ENCODE measurements around the gene OCA2.

Gene OCA2

DNA sequence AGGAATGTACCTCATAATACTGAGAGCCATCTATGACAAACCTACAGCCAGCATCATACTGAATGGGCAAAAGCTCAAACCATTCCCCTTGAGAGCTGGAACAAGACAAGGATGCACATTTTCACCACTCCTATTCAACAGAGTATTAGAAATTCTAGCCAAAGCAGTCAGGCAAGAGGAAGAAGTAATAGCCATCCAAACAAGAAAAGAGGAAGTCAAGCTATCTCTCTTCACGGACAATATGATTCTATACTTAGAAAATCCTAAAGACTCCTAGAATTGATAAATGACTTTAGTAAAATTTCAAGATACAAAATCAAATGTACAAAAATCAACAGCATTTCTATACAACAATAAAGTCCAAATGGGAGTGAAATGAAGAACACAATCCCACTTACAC is 30.2 kb downstream of the OCA2 start:
- DNase-seq: no peak

DNA sequence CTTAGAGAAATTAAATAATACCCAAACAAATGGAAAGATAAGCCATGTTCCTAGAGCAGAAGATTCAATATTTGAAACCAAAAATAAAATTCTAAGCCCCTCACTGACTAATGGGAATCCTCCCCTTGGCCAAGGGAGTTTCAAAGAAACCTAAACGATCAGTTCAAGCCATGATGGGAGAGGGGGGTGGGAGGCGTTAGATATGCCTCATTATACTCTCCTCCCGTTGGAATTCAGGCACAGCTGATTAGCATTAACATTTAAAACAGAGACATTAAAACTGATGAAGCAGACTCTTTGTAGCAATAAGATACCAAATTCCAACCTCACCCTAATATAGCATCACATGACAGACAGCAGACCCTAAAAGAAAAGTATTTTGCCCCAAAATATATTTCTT is 32.9 kb downstream of the OCA2 start:
- DNase-seq: no peak

DNA sequence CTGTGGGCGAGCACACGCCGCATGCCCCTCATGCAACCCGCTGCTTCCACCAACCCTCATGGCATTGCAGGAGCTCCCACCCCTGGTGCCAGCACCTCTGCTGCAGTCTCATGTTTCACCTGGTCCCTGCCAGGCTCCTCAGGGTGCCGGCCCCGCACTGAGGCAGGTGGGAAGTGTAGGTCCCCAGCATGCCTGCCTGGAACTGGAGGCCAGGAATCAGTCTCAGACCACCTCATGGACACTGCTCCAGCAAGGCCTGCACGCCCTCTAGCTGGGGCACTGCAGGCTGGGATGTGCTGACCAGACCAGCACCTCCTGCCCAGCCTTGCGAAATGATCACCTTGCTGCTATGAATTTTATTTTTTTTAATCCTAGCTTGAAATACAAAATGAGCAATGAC is 39.1 kb downstream of the OCA2 start:
- DNase-seq: no peak

DNA sequence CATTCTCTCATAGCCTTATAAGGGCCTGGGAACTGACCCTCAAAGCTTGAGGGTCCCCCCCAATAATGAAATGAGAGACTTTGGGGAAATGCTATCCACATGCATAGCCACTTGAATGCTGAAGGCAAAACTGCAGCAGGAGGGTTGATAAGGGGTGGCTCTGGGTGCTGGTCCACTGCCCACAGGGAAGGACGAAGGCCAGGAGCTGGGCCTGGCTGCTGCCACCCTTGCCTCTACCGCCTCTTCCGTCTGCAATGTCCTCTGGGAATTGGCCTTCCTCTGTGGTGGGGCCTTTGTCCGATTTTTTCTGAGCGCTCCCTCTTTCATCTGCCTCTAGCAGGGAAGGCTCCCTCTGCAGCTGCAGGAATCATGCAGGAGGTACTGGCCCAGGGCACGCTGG is 41.0 kb downstream of the OCA2 start:
- DNase-seq: no peak

DNA sequence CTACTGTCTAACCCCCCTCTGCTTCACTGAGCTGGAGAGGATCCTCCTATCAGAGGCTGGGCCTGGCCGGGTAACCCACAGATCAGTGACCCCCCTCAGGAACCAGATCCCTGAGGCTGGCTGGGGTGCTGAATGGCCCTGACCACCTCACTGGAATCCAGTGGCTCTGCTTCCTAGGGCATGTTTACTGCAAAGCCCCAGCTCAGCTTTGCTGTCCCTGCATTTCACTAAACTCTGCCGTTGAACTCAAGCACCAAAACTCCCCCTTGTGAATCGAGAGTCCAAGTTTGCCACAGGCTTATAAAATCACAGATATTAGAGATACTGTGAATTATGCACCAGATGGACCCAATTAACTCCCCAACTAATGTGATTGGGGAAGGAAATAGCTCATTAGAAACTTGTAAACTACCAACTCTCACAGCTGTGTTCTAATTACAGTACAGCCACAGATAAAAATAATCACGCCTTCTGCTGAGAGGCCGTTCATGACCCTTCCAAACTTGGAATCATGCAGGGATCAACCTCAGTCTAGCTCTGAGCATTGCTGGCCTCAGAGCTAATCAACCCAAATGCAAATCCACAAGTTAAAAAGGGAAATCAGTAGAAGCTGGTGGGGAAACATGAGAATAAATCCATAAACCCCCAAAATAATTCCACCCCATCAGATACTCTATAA is 47.0 kb downstream of the OCA2 start:
- DNase-seq: no peak

DNA sequence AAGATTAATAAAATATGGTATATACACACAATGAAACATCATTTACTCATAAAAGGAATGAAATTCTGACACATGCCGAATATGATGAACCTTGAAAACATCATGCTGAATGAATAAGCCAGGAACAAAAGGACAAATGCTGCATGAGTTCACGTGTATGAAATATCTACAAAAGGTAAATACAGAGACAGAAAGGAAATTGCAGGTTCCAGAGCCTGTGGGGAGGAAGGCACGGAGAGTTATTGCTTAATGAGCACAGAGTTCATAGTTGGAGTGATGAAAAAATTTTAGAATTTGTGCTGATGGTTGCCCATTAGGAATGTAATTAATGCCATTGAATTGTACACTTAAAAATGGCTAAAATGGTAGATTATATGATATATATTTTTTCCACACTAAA is 49.5 kb downstream of the OCA2 start:
- no peak for DNase-seq

DNA sequence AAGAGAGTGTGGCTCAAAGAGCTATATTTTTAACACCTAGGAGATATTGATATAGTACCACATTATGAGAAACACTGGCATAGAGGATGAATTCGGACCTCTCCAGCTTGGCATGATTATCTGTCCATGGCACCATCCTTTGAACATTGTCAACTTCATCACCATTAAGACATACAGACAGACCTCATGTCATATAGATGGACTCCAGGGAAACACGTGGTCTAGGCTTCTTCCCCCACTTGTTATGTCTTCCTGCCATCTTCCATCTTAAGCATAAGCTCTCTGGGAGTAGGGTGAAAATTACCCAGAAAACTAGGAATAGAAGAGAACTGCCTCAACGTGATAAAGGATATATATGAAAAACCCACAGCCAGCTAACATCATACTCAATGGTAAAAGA is 51.8 kb downstream of the OCA2 start:
- DNase-seq: no peak

DNA sequence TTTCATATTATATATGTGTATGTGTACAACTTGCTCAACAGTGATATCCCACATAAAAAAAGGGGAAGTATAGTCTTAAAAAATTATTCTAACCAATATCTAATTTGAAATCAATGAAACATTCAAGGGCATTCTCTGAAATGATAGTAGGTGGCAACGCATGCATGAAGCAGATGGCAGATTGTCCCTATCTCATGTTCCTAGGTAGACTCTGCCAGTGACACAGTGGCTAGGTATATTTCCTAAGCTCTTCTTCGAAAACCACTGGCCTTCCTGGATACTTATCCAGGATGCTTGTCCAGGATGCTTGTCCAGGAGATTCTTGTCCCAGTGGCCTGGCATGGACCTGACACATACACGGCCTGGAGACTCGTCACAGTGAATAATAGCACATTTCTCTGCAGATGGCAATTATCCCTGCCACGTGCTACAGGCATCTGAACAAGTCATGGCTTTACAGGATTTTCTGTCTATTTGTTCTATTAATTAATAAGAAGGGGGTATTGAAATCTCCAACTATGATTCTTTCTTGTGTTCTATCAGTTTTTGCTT is 54.9 kb downstream of the OCA2 start:
- DNase-seq: no peak

DNA sequence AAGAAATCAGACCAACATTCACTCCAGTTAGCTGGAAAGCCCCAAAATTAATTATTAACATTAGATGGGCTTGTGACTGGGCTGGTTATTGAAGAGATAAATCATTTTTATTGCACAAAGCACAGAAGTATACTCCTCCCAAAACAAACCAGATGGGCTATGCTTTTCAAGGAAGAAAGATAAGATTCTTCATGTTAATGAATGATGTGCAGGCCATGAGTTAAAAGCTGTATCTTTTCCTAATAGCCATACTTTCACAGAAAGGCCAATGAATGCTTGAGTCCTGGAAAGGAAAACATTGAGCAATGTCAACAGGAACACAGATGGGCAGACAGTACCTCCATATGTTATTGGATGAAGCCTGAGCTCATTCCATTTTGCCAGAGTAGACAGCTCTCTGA is 55.4 kb downstream of the OCA2 start:
- DNase-seq: no peak

DNA sequence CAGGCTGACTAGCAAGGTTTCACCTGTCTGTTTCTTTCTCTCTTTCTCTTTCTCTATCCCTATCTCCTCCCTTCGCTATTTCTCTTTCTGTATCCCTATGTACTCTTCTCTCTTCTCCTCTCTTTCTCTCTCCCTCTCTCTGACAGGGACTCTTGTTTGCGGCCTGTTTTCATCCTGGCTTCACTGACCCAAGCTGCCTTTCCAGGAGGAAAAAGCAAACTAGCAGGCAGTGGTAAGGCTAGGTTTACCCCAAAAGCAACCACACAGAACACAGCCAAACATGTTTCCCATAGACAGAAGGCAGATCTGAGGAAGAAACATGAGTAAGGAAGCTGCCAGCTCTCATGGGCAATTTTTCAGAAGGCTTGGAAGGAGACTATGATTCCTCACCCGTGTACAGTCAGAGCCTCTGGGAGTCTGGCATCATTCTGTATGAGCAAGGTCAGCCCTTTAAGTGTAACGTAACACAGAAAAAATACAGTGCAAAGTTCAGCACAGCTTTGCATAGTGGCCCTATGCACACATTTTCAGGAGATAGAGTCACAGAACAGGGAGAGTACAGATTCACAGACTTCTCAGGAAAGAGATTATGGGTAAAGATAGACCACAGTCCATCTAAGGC is 61.0 kb downstream of the OCA2 start:
- DNase-seq: no peak

DNA sequence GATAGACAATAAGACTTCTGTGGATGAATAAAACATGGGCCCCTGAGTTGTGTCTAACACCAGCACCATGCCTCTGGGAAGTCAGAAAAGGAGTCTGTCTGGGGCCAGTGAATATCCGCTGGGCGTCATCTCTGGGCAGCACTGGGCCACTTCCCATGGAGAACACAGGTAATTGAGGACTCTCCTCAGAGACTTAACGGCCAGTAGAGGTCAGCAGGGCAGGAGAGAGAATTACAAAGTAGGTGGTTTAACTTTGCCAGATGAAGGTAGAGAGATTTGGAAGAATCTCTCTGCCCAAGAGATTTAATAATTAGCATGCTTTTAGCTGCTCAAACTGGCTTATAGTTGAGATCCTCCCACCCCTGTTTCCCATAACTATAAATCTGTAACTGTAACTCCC is 65.7 kb downstream of the OCA2 start:
- DNase-seq: no peak

DNA sequence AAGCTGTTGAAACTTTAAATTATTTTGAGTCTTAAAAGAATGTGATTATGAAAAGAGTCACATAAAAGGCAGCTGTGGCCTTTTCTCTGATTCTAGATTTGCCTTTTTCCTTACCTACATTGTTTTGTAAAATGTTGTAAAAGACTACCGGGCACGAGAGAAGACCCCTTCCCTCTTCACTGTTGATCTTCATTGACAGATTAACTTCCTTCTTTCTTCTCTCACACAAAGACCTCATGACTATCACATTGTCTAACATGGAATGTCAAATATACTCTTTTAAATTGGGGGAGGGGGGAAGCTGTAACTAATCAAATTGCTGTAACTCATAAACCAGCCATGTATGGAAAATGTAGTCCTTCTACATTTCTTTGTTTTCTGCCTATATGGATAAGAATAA is 68.3 kb downstream of the OCA2 start:
- DNase-seq: no peak

DNA sequence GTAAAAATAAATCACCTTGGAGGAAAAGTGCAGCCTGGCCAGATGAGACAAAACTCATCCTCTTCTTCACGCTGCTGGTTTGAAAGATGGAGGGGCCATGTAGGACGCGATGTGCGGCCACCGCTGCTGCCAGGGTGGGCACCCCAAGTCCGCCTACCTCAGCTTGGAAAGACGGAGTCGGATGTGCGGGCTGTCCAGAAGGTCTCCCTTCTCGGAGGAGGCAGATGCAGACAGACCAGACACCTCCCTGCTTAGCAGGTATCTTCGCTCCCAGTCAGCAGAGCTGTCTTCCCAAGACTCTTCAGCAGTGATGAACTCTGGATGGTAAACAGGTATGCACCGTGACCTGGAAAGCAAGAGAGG is 71.4 kb downstream of the OCA2 start:
- DNase-seq: no peak

DNA sequence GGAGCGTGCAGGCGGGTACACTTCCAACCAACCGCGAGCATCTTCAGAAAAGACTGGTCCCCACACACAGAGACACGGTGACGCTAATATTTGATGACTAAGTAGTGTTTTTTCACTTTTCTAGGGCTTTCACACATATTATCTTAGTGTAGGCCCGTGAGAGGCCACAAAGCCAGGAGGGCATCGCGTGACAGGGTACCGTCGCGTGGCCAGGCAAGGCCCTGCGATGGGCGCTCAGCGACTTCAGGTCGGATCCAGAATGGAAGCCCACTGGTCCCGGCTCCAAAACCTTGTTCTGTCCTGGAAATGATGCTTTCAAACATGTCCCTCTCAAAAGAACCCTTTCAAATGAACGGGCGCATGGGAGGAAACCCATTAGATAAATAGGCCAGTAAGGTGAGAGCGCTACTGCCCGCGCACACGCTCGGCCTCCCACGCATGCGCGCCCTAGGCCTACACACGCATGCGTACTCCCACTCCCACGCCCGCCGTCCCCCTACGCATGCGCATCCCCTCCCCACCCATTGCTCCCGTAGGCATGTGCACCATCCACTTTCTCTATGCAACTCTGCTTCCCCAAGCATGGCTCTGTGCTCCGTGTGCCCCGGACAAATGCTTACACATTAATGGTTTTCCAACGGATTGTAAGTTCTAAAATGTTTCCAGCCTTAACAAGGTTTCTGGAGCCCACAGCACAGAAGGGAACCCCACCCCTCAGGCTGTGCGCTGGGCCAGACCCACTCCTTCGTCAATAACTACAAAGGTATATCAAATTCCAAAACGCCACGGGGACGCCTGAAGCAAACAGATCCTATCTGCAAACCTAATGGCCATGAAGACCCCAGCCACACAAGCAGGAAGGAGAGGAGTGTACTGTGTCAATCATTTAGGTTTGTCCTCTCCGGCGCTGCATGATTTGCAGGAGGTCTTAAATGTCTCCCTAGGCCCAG is 72.1 kb downstream of the OCA2 start:
- DNase-seq: no peak

DNA sequence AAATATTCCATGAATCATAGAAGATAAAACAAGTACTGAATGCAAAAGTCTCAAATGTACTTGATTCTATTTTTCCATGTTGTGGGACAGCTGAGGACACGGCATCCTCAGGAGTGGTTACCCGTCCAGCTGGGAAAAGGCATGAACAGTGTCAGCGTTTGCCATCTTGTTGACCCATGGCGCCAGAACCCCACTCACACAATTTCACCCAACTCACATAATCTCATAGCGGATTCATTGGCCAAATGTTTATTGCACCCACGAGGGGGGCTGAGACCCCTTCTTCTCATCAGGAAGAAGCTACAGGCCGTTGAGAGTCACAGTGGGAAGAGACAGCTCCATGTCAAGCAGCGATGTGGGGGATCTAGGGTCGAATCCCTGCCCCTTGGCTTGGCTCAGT is 72.9 kb downstream of the OCA2 start:
- no peak for DNase-seq

DNA sequence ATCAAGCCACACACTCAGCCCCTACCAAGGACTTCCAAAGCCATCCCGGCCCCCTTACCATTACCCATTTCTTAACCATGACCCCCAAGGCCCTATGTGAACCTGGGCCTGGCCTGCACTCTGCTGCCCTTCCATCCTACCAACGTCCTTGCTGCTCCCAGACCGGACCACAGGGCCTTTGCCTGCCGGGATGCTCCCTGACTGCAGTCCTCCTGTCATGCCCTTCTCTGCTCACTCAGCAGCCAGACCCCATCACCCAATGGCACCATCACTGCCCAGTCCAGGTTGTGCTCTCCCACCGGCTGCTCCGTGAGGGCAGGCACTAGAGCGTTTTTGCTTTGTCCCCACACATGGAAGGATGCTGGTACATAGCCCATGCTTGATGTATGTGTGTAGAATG is 73.7 kb downstream of the OCA2 start:
- DNase-seq: no peak

DNA sequence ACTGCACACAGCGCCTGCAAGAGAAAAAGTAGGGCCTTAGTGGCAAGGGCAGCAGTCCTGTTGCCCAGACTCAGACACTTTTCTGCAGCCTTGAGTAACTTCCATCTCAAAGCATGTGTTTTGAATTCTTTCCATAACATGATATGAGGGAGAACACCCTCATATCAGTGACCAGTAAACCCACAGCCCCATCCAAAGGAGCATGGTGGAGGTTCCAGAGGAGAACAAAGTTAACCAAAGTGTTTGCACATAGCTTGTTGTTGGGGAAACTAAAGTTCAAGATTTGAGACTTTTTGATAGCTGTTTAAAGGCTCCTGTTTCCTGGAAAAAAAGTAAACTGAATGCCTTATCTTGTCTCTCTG is 74.2 kb downstream of the OCA2 start:
- DNase-seq: no peak

DNA sequence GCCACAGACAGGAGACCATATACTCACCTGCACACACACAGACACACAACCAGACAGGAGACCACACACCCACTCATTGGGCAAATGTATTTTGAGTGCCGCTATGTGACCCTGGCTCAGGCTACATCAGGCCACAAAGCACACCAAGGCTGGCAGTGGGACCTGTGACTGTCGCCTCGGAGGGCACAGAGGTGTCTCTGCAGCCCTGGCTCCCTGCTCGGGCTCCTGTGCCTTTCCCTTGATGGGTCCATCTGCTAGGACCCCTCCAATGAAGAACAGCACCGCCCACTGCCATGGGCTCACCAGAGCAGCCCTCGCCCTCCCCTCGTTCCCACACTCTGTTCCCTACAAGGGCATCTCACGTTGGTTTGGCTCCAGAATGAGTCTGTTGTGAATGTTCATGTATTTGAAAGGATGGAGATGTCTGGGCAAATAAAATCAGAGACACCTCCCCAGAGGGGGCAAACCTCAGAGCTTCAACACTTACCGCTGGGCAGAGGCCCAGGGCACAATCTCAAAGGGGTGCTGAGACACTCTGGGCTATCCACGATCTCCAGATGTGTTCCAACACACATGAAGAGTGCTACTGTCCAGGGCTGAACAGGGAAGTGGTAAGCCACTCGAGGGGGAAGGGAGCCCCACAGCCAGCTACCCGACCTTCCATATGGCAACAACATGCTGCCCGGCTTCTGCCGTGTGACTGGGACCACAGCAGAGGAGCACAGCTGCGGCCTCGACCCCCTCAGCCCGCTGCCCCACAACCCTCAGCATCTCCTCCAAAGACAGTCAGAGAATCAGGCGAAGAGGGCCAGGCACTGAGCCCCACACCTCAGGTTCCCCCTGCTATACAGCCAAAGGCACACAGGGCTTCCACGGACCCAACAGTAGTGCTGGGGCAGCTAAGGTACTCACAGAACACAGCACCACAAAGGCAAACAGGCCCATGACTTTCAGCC is 74.9 kb downstream of the OCA2 start:
- no peak for DNase-seq

DNA sequence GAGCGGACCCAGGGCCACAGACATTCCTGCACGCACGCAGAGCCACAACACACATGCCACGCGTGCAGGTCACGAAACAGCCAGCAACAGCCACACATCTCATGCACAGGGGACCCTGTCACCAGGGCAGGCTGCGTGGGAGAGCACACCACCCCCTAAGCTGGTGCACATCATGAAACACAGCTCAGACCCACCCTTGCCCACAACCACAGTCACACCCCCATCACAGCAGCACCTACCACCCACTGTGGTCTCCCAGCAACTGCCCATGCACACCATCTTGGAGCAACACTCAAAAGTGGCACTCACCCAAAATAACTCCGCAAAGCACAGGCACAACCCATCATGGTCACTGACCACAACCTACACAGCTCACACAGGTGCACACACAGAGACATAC is 75.7 kb downstream of the OCA2 start:
- no peak for DNase-seq

DNA sequence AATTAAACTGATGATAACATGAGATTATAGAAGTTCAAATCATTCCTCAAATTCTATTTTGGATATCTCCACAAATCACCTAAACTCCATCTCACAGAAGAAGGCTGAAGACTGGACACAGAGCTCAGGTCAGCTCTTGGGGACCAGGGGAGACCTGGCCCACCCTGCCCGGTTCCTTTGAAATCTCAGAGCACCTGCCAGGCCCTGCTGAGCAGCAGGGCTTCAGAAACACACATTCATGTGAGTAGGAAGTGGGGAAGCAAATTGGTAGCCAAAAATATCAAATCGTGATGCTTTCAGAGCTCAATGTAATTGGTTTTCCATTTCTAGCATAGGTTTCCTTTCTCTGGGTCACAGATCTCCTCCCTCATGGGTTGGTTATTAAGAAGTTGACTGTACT is 76.2 kb downstream of the OCA2 start:
- no peak for DNase-seq

DNA sequence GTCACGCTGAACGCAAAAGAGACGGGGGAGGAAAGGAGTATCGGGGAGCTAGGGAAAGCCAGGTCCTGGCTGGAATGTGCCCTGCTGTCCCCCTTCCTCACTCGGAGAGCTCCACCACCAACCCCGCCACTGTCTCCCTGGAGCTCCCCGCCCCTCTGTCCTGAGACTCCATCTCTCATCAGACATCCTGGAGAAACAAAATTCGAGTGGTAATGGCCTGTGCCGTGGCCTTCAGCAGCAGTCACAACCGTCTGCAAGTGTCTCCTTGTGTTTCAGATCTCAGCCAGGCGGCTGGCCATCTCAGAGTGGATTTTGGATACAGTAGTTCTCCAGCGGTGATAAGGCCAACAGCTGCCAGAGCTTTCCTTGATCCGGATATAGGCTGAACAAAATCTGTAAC is 76.9 kb downstream of the OCA2 start:
- DNase-seq: no peak

DNA sequence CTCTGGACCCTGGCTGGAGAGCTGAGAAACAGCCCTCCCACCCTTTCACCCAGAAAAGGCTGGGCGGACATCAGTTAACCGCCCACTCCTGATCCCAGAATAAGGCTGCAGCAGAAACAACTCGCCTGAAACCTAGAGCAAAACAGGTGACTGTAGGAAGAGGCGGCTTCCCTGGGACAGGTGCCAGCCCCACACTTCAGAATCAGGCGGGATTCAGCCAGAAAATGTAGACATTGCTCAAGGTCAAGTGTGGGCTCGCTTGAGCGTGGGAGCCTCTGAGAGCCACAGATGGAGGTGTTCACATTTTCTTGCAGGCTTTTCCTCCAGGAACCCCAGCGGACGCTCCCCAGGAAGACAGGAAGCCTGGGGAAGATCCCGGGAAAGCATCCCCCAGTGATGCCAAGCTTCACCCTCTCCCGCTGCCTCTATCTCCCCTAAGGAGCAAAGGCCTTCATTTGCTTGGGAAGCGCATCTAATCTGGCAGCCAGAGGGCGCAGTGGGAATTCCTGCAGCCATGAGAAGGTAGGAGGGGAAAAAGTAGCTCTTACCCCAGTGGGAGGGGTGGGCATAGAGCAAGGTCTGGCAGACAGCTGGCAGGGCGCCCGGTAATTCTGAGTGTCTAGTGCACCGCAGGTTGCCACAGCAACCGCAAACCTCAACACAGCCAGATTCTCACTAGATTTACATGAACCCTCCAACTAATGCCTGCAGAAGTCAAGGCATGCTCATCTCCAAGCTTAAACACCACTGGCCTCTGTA is 77.7 kb downstream of the OCA2 start:
- DNase-seq: no peak
